Thyroid gland (tissue), 4 donors: ENCODE data around the gene DLK2.

Experiments used
- POLR2A ChIP-seq, 2 donors: fragments of 450-650 bp; IDR thresholded peaks; one replicate each; pipeline ENCODE4 v1.6.1; 2017; ENCODE audit warnings: antibody characterized with exemption in 2 of 2, mild to moderate bottlenecking in 2 of 2, moderate library complexity in 1 of 2
- TF ChIP-seq, protein P1 (sequence below), 6 experiments: fragments of 200-600 bp in 3 of 6; fragments of 450-650 bp in 3 of 6; sonication (generic) in 3 of 6; IDR thresholded peaks; one replicate each; pipeline ENCODE4 v1.5.1; 2016 to 2019; ENCODE audit warnings: antibody characterized with exemption in 6 of 6, mild to moderate bottlenecking in 2 of 6, inconsistent platforms in 1 of 6, moderate library complexity in 1 of 6

DNA sequence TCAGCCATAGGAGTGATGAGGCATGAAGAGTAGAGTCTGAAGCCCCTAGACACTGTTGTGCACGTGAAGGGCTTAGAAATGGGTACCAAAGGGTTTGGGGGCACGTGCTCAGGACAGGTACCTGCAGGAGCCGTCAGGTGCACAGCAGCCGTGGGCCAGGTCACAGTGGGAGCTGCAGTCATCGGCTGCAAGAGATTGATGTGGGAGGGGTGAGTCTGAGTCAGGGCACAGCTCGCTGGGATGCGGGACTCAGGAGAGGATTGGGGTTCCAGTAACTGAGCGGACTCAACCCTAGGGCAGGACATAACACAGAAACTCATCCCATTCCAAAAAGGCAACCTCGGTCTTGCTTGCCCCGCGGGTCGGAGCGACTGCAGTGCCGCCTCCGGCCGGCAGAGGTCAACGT lies 1.1 kb downstream of the DLK2 start:
- TF ChIP-seq, protein P1, sequence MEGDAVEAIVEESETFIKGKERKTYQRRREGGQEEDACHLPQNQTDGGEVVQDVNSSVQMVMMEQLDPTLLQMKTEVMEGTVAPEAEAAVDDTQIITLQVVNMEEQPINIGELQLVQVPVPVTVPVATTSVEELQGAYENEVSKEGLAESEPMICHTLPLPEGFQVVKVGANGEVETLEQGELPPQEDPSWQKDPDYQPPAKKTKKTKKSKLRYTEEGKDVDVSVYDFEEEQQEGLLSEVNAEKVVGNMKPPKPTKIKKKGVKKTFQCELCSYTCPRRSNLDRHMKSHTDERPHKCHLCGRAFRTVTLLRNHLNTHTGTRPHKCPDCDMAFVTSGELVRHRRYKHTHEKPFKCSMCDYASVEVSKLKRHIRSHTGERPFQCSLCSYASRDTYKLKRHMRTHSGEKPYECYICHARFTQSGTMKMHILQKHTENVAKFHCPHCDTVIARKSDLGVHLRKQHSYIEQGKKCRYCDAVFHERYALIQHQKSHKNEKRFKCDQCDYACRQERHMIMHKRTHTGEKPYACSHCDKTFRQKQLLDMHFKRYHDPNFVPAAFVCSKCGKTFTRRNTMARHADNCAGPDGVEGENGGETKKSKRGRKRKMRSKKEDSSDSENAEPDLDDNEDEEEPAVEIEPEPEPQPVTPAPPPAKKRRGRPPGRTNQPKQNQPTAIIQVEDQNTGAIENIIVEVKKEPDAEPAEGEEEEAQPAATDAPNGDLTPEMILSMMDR (IDR thresholded peaks at IDR 0.05), result peak; percentile 64 to 94 (median 90)
- no peak for TF ChIP-seq POLR2A (IDR thresholded peaks at IDR 0.05)
